Stimulated activated CD4-positive, alpha-beta T cell treated with anti-CD3 and anti-CD28 coated beads, Interleukin-12 subunit alpha, Interleukin-12 subunit beta, amount 100 ng/mL, for 4 hours (primary cell): ENCODE data around the gene KPNA1.
"Not testable (repeated sequence)": the region's sequence is repeated elsewhere in the genome, so short reads cannot be mapped to it uniquely, and the experiment has no call there.

Source experiments
- DNase-seq: peaks from one replicate; pipeline ENCODE4 v3.0.0-alpha.2; 2020

KPNA1 gene

GRCh38 chr3:122519693-122520092 is 5.0 kb upstream of the KPNA1 start:
- DNase-seq, result no peak

GRCh38 chr3:122516846-122517360 is 2.2 kb upstream of the KPNA1 start:
- no peak for DNase-seq

- DNase-seq, result no peak
These were observed 1.1 kb upstream of the KPNA1 start for GRCh38 chr3:122515870-122516269.

GRCh38 chr3:122515020-122515468 is 305 bp upstream of the KPNA1 start:
- no peak for DNase-seq

GRCh38 chr3:122513386-122514122 is 1.2 kb downstream of the KPNA1 start:
- no peak for DNase-seq

- no peak for DNase-seq
These were observed 2.5 kb downstream of the KPNA1 start for GRCh38 chr3:122512284-122512683.

- DNase-seq, result no peak
These were observed 3.7 kb downstream of the KPNA1 start for GRCh38 chr3:122510878-122511535.

- DNase-seq, result not testable (repeated sequence)
These were observed 5.8 kb downstream of the KPNA1 start for GRCh38 chr3:122508944-122509343.

- DNase-seq, result no peak
These were observed 6.4 kb downstream of the KPNA1 start for GRCh38 chr3:122508135-122508914.

- no peak for DNase-seq
These were observed 8.3 kb downstream of the KPNA1 start for GRCh38 chr3:122506450-122506849.

GRCh38 chr3:122505676-122506075 is 9.1 kb downstream of the KPNA1 start:
- DNase-seq, result no peak

- DNase-seq, result no peak
These were observed 11.8 kb downstream of the KPNA1 start for GRCh38 chr3:122502941-122503340.

GRCh38 chr3:122502139-122502538 is 12.6 kb downstream of the KPNA1 start:
- DNase-seq, result no peak

- DNase-seq, result not testable (repeated sequence)
These were observed 13.8 kb downstream of the KPNA1 start for GRCh38 chr3:122500964-122501363.

GRCh38 chr3:122498152-122498551 is 16.6 kb downstream of the KPNA1 start:
- no peak for DNase-seq

- no peak for DNase-seq
These were observed 17.3 kb downstream of the KPNA1 start for GRCh38 chr3:122497425-122497824.

GRCh38 chr3:122496508-122496907 is 18.2 kb downstream of the KPNA1 start:
- no peak for DNase-seq

GRCh38 chr3:122493296-122493695 is 21.4 kb downstream of the KPNA1 start:
- no peak for DNase-seq

- no peak for DNase-seq
These were observed 26.3 kb downstream of the KPNA1 start for GRCh38 chr3:122488262-122488973.

- no peak for DNase-seq
These were observed 29.8 kb downstream of the KPNA1 start for GRCh38 chr3:122484985-122485384.

- DNase-seq, result no peak
These were observed 33.3 kb downstream of the KPNA1 start for GRCh38 chr3:122481390-122481789.

GRCh38 chr3:122476532-122476931 is 38.2 kb downstream of the KPNA1 start:
- DNase-seq, result no peak

GRCh38 chr3:122475316-122475715 is 39.4 kb downstream of the KPNA1 start:
- no peak for DNase-seq
